Measurements from ENCODE around the gene FBXO21.
A peak's percentile ranks its signal among the peaks of the same experiment; 100 is the strongest.

The FBXO21 gene

DNA sequence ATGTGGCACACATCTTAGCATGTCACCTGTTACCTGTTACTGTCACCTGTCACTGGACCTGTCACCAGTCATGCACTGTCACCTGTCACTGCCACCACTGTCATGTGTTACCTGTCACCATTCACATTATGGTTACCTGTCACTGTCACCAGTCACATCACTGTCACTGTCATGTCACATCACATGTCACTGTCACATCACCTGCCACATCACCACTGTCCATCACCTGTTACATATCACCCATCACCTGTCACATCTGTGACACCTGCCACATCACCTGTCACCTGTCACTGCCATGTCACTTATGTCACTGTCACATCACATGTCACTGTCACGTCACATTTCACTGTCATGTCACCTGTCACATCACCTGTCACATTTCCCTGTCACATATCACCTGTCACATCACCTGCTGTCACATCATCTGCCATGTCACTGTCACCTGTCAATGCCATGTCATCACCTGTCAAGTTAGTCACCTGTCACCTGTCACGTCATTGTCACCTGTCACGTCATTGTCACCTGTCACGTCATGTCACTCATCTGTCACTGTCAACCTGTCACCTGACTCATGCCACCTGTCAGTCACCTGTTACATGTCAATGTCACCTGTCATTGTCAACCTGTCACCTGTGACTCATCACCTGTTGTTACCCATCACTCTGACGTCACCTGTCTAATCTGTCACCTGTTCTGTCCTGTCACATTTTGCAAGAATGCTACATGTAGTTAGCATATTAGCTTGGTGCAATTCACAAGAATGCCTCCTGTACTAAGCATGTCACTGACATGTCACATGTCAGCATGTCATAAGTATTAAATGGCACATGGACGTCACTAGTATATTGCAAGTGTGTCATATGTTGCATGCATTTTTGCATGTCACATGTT is 62.1 kb downstream of the FBXO21 start:
- Histone ChIP-seq H3K9me3 (ENCODE audit: control insufficient read depth, low read length) (no peaks in the 10 kb centered on the region), H3K27me3 (replicated peaks; ENCODE audit: control insufficient read depth, insufficient read depth, low read length, poor library complexity, severe bottlenecking) (no peaks in the 10 kb centered on the region), H3K4me3 (ENCODE audit: insufficient read depth, low read depth, low read length, poor library complexity, severe bottlenecking) (no peak overlapping the region), H3K4me1 (ENCODE audit: control insufficient read depth, insufficient read depth, low read length, poor library complexity, severe bottlenecking) (no peaks in the 10 kb centered on the region), H3K36me3 (ENCODE audit: control insufficient read depth, insufficient read depth, low read length) (no peaks in the 10 kb centered on the region), H3K27ac (ENCODE audit: insufficient read depth, low read length, poor library complexity, severe bottlenecking) (no peak overlapping the region)
- DNase-seq: no peak

- H3K9me3 ChIP-seq (ENCODE audit: control insufficient read depth, low read length): no peaks in the 10 kb centered on the region
- no peak for DNase-seq
- H3K4me3 ChIP-seq (ENCODE audit: insufficient read depth, low read depth, low read length, poor library complexity, severe bottlenecking): no peak overlapping the region
- H3K27me3 ChIP-seq (replicated peaks; ENCODE audit: control insufficient read depth, insufficient read depth, low read length, poor library complexity, severe bottlenecking): no peaks in the 10 kb centered on the region
- H3K27ac ChIP-seq (ENCODE audit: insufficient read depth, low read length, poor library complexity, severe bottlenecking): no peak overlapping the region
- no peaks in the 10 kb centered on the region for H3K36me3 ChIP-seq (ENCODE audit: control insufficient read depth, insufficient read depth, low read length)
- no peaks in the 10 kb centered on the region for H3K4me1 ChIP-seq (ENCODE audit: control insufficient read depth, insufficient read depth, low read length, poor library complexity, severe bottlenecking)
Observed at GRCh38 chr12:117126335-117126734, 63.9 kb downstream of the FBXO21 start.

- Histone ChIP-seq H3K36me3 (ENCODE audit: control insufficient read depth, insufficient read depth, low read length) (no peaks in the 10 kb centered on the region), H3K4me3 (ENCODE audit: insufficient read depth, low read depth, low read length, poor library complexity, severe bottlenecking) (no peak overlapping the region), H3K4me1 (ENCODE audit: control insufficient read depth, insufficient read depth, low read length, poor library complexity, severe bottlenecking) (no peaks in the 10 kb centered on the region), H3K9me3 (ENCODE audit: control insufficient read depth, low read length) (no peaks in the 10 kb centered on the region), H3K27ac (ENCODE audit: insufficient read depth, low read length, poor library complexity, severe bottlenecking) (no peak overlapping the region), H3K27me3 (replicated peaks; ENCODE audit: control insufficient read depth, insufficient read depth, low read length, poor library complexity, severe bottlenecking) (no peaks in the 10 kb centered on the region)
- no peak for DNase-seq
Observed at GRCh38 chr12:117125767-117126166, 64.5 kb downstream of the FBXO21 start.

DNA sequence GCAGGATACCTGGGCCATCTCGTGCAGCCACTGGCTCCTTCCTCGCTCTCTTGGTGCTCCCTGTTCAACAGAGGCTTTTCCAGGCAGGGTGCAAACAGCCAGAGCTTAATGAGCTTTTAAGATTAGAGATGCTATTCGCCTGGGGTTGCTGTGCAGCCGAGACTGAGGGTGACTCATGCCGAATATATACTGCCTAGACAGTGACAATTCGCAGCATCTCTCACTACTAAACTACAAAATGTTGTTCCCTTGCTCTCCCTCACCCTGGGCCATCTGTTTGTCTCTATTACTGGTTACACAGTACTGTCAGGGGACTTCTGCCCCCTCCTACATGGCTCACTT is 65.0 kb downstream of the FBXO21 start:
- no peak for DNase-seq
- Histone ChIP-seq H3K36me3 (ENCODE audit: control insufficient read depth, insufficient read depth, low read length) (no peaks in the 10 kb centered on the region), H3K27ac (ENCODE audit: insufficient read depth, low read length, poor library complexity, severe bottlenecking) (no peak overlapping the region), H3K4me3 (ENCODE audit: insufficient read depth, low read depth, low read length, poor library complexity, severe bottlenecking) (no peak overlapping the region), H3K4me1 (ENCODE audit: control insufficient read depth, insufficient read depth, low read length, poor library complexity, severe bottlenecking) (no peaks in the 10 kb centered on the region), H3K27me3 (replicated peaks; ENCODE audit: control insufficient read depth, insufficient read depth, low read length, poor library complexity, severe bottlenecking) (no peaks in the 10 kb centered on the region), H3K9me3 (ENCODE audit: control insufficient read depth, low read length) (no peaks in the 10 kb centered on the region)

GRCh38 chr12:117124421-117125271 is 65.6 kb downstream of the FBXO21 start:
- Histone ChIP-seq H3K27ac (ENCODE audit: insufficient read depth, low read length, poor library complexity, severe bottlenecking) (no peak overlapping the region), H3K27me3 (replicated peaks; ENCODE audit: control insufficient read depth, insufficient read depth, low read length, poor library complexity, severe bottlenecking) (no peaks in the 10 kb centered on the region), H3K4me3 (ENCODE audit: insufficient read depth, low read depth, low read length, poor library complexity, severe bottlenecking) (no peak overlapping the region), H3K36me3 (ENCODE audit: control insufficient read depth, insufficient read depth, low read length) (no peaks in the 10 kb centered on the region), H3K9me3 (ENCODE audit: control insufficient read depth, low read length) (no peaks in the 10 kb centered on the region), H3K4me1 (ENCODE audit: control insufficient read depth, insufficient read depth, low read length, poor library complexity, severe bottlenecking) (no peaks in the 10 kb centered on the region)
- DNase-seq: no peak

GRCh38 chr12:117121441-117121840 is 68.8 kb downstream of the FBXO21 start:
- Histone ChIP-seq H3K4me1 (ENCODE audit: control insufficient read depth, insufficient read depth, low read length, poor library complexity, severe bottlenecking) (no peaks in the 10 kb centered on the region), H3K4me3 (ENCODE audit: insufficient read depth, low read depth, low read length, poor library complexity, severe bottlenecking) (no peak overlapping the region), H3K27ac (ENCODE audit: insufficient read depth, low read length, poor library complexity, severe bottlenecking) (no peak overlapping the region), H3K9me3 (ENCODE audit: control insufficient read depth, low read length) (no peaks in the 10 kb centered on the region), H3K36me3 (ENCODE audit: control insufficient read depth, insufficient read depth, low read length) (no peaks in the 10 kb centered on the region), H3K27me3 (replicated peaks; ENCODE audit: control insufficient read depth, insufficient read depth, low read length, poor library complexity, severe bottlenecking) (no peaks in the 10 kb centered on the region)
- no peak for DNase-seq

GRCh38 chr12:117120787-117121186 is 69.5 kb downstream of the FBXO21 start:
- Histone ChIP-seq H3K36me3 (ENCODE audit: control insufficient read depth, insufficient read depth, low read length) (no peaks in the 10 kb centered on the region), H3K4me1 (ENCODE audit: control insufficient read depth, insufficient read depth, low read length, poor library complexity, severe bottlenecking) (no peaks in the 10 kb centered on the region), H3K27ac (ENCODE audit: insufficient read depth, low read length, poor library complexity, severe bottlenecking) (no peak overlapping the region), H3K27me3 (replicated peaks; ENCODE audit: control insufficient read depth, insufficient read depth, low read length, poor library complexity, severe bottlenecking) (no peaks in the 10 kb centered on the region), H3K9me3 (ENCODE audit: control insufficient read depth, low read length) (no peaks in the 10 kb centered on the region), H3K4me3 (ENCODE audit: insufficient read depth, low read depth, low read length, poor library complexity, severe bottlenecking) (no peak overlapping the region)
- no peak for DNase-seq

DNA sequence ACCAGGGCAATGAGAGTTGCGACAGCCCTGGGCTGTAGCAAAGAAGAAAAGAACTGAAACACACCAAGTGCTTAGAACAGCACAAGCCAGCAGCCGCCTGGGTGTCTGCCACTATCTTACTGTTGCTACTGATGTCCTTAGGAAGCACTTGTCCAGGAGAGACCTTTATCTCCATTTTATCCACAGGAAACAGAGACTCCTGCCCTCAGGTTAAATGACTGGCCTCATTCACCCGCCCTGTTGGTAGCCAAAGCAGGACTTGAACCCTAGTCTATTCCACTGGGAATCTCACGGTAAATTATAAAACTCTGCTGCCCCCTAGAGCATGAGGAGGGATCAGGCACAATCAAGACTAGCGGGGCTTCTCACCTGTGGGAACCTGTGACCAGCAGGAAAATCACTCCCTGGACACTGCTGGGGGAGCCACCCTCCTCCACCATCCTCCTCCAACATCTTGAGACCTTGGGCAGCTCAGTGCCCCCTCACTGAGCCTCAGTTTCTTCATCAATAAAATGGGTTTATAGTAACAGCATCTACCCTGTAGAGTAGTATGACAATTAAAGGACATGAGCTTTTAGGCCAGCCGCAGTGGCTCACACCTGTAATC is 70.6 kb downstream of the FBXO21 start:
- no peaks in the 10 kb centered on the region for H3K9me3 ChIP-seq (ENCODE audit: control insufficient read depth, low read length)
- DNase-seq: peak in 1 of 3 donors; percentile 11

DNA sequence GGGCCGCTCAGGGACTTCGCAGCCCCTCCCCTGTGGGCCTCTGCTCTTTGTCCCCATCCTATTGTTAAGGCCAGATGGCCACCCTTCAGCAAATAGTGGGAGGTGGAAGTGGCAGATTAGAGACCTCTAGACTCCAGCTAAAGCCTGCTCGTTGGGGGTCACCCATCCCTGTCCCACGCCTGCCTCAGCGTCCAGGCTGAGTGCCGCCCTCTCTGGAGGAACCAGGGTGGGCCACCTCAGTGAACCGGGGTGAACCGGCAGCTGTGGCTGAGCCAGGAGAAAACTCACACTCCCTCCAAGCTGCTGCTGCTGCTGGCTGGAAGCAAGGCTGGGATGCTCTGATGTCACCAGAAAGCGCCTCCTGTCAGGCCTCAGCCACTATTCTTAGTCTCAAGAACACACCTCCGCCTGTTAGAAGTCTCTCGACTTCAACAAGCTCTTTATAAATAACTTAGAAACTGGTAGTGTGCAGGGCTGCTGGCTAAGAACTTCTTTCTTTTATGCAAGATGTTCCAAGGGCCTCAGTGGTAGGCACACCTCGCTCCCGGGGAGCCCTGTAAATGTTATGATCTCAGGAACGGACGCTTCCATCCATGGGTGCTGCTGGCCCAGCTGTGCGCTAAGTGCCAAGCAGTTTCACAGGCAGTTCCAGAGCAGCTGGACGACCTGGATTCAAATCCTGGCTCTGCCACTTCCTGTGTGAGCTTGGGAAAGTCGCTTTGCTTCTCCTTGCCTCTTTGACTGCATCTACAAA is 71.3 kb downstream of the FBXO21 start:
- Histone ChIP-seq H3K9me3 (ENCODE audit: control insufficient read depth, low read length) (no peaks in the 10 kb centered on the region), H3K27ac (ENCODE audit: insufficient read depth, low read length, poor library complexity, severe bottlenecking) (no peak overlapping the region), H3K4me3 (ENCODE audit: insufficient read depth, low read depth, low read length, poor library complexity, severe bottlenecking) (no peak overlapping the region), H3K36me3 (ENCODE audit: control insufficient read depth, insufficient read depth, low read length) (no peaks in the 10 kb centered on the region), H3K27me3 (replicated peaks; ENCODE audit: control insufficient read depth, insufficient read depth, low read length, poor library complexity, severe bottlenecking) (no peaks in the 10 kb centered on the region), H3K4me1 (ENCODE audit: control insufficient read depth, insufficient read depth, low read length, poor library complexity, severe bottlenecking) (no peaks in the 10 kb centered on the region)
- no peak for DNase-seq

More for the DNA sequence above, 70.6 kb downstream of the FBXO21 start:
- Histone ChIP-seq H3K27ac (ENCODE audit: insufficient read depth, low read length, poor library complexity, severe bottlenecking) (no peak overlapping the region), H3K36me3 (ENCODE audit: control insufficient read depth, insufficient read depth, low read length) (no peaks in the 10 kb centered on the region), H3K4me3 (ENCODE audit: insufficient read depth, low read depth, low read length, poor library complexity, severe bottlenecking) (no peak overlapping the region), H3K4me1 (ENCODE audit: control insufficient read depth, insufficient read depth, low read length, poor library complexity, severe bottlenecking) (no peaks in the 10 kb centered on the region), H3K27me3 (replicated peaks; ENCODE audit: control insufficient read depth, insufficient read depth, low read length, poor library complexity, severe bottlenecking) (no peaks in the 10 kb centered on the region)
